LNCaP clone FGC (cell line): ENCODE results near the gene MAPKAP1.

Experiments used
- DNase-seq: peaks from one replicate; pipeline ENCODE4 v3.0.0-alpha.2; 2011; ENCODE audit warnings: low read depth
- H3K4me3 ChIP-seq: 2 replicates; pipeline ENCODE4 v1.5.1; 2011; ENCODE audit warnings: mild to moderate bottlenecking, low read depth, low read length, control low read depth
- CTCF ChIP-seq: IDR thresholded peaks from 2 replicates; pipeline ENCODE4 v1.5.1; 2012; ENCODE audit warnings: mild to moderate bottlenecking; ENCODE audit not compliant: control insufficient read depth, insufficient read depth; ENCODE audit errors: extremely low read depth

The MAPKAP1 gene

GRCh38 chr9:125653325-125653724 lies 53.7 kb downstream of the MAPKAP1 start:
- no peak for TF ChIP-seq CTCF
- no peak for DNase-seq
- H3K4me3 ChIP-seq = no peak overlapping the region

GRCh38 chr9:125652759-125653158 lies 54.2 kb downstream of the MAPKAP1 start:
- no peak overlapping the region for H3K4me3 ChIP-seq
- TF ChIP-seq CTCF = no peak
- no peak for DNase-seq

GRCh38 chr9:125652233-125652594 lies 54.8 kb downstream of the MAPKAP1 start:
- no peak for TF ChIP-seq CTCF
- H3K4me3 ChIP-seq = no peak overlapping the region
- no peak for DNase-seq

GRCh38 chr9:125651576-125652232 lies 55.3 kb downstream of the MAPKAP1 start:
- TF ChIP-seq CTCF = no peak
- no peak for DNase-seq
- no peak overlapping the region for H3K4me3 ChIP-seq

- TF ChIP-seq CTCF = no peak
- no peak overlapping the region for H3K4me3 ChIP-seq
- no peak for DNase-seq
Observed at GRCh38 chr9:125650271-125650737, 56.7 kb downstream of the MAPKAP1 start.

GRCh38 chr9:125649826-125650225 lies 57.2 kb downstream of the MAPKAP1 start:
- no peak for DNase-seq
- no peak for TF ChIP-seq CTCF
- no peak overlapping the region for H3K4me3 ChIP-seq

- DNase-seq = no peak
- no peak overlapping the region for H3K4me3 ChIP-seq
- no peak for TF ChIP-seq CTCF
Observed at GRCh38 chr9:125649315-125649714, 57.7 kb downstream of the MAPKAP1 start.
